H1 (cell line): ENCODE data around the gene JMJD7. TPM values are rescaled to one million over a fixed set of nuclear protein-coding genes. Genes with fewer than 3 reads are reported as not detected.

Experiments
- CTCF ChIA-PET: fragments of 300-600 bp; sonication (Branson Sonifier 250); formaldehyde crosslinking; loops from one replicate; lab custom pipeline; 2021; ENCODE audit not compliant: partially characterized antibody; lab: Charles Lee
- POLR2A ChIA-PET: fragments of 300-600 bp; sonication (Branson Sonifier 250); formaldehyde crosslinking; loops from one replicate; lab custom pipeline; 2021; ENCODE audit warnings: inconsistent platforms; ENCODE audit not compliant: partially characterized antibody; lab: Charles Lee
- DNase-seq, 2 experiments: peaks; one replicate each; pipeline versions ENCODE4 v3.0.0 to v3.0.0-alpha.2; 2010 to 2022; ENCODE audit warnings: low spot score in 2 of 2, low read depth in 1 of 2, mixed read lengths in 1 of 2
- FAIRE-seq: peaks from 2 replicates; lab custom pipeline; 2011; peaks lifted over from hg19 to GRCh38; lab: Jason Lieb, UNC
- H2AFZ ChIP-seq: 2 replicates; pipeline ENCODE4 v1.8.1; 2012; ENCODE audit warnings: low read length, inconsistent platforms
- H2AK5ac ChIP-seq: 2 replicates; pipeline ENCODE4 v1.6.1; 2013; ENCODE audit warnings: low read depth, low read length
- H2BK120ac ChIP-seq: replicated peaks from 2 replicates; pipeline ENCODE3; 2013; ENCODE audit warnings: low read depth, low read length, inconsistent platforms
- H2BK12ac ChIP-seq: 2 replicates; pipeline ENCODE4 v1.6.1; 2013; ENCODE audit warnings: low read depth, low read length
- H2BK15ac ChIP-seq: 2 replicates; pipeline ENCODE4 v1.6.1; 2013; ENCODE audit warnings: low read length
- H2BK20ac ChIP-seq: 2 replicates; pipeline ENCODE4 v1.6.1; 2013; ENCODE audit warnings: low read length
- H2BK5ac ChIP-seq: 2 replicates; pipeline ENCODE4 v1.6.1; 2013; ENCODE audit warnings: low read depth, low read length
- H3K14ac ChIP-seq: 2 replicates; pipeline ENCODE4 v1.6.1; 2013; ENCODE audit warnings: inconsistent platforms; ENCODE audit not compliant: insufficient read length
- H3K18ac ChIP-seq: 2 replicates; pipeline ENCODE4 v1.6.1; 2013; ENCODE audit warnings: low read length; ENCODE audit errors: extremely low read depth
- H3K23ac ChIP-seq: 2 replicates; pipeline ENCODE4 v1.6.1; 2013; ENCODE audit warnings: inconsistent platforms; ENCODE audit not compliant: insufficient read length
- H3K23me2 ChIP-seq: 2 replicates; pipeline ENCODE4 v1.6.1; 2013; ENCODE audit warnings: low read depth, low read length
- H3K27ac ChIP-seq: 2 replicates; pipeline ENCODE4 v1.6.1; 2011; ENCODE audit warnings: low read depth, low read length, inconsistent platforms
- H3K27me3 ChIP-seq, 4 experiments: replicated peaks in 1 of 4; 1 replicate in 1 of 4; 2 replicates in 3 of 4; pipeline versions ENCODE4 v1.6.1 to v1.8.1; 2011 to 2013; ENCODE audit warnings: low read length in 3 of 4, mild to moderate bottlenecking in 3 of 4, inconsistent platforms in 2 of 4, mixed read lengths in 2 of 4, moderate library complexity in 1 of 4; ENCODE audit not compliant: control insufficient read depth in 3 of 4, insufficient read depth in 3 of 4; ENCODE audit errors: extremely low read depth in 1 of 4
- H3K36me3 ChIP-seq, 4 experiments: 2 replicates each; pipeline versions ENCODE4 v1.6.1 to v1.8.1; 2011 to 2013; ENCODE audit warnings: mild to moderate bottlenecking in 4 of 4, low read length in 3 of 4, moderate library complexity in 2 of 4, control low read depth in 1 of 4, inconsistent platforms in 1 of 4; ENCODE audit not compliant: insufficient read depth in 4 of 4, control insufficient read depth in 2 of 4
- H3K4ac ChIP-seq: replicated peaks from 2 replicates; pipeline ENCODE3; 2013; ENCODE audit warnings: low read length, low read depth, mixed read lengths, inconsistent platforms; ENCODE audit not compliant: insufficient read length
- H3K4me1 ChIP-seq, 4 experiments: replicated peaks in 1 of 4; 1 replicate in 1 of 4; 2 replicates in 3 of 4; pipeline versions ENCODE4 v1.6.1 to v1.8.1; 2011 to 2013; ENCODE audit warnings: low read length in 3 of 4, inconsistent platforms in 2 of 4, mixed read lengths in 1 of 4; ENCODE audit not compliant: insufficient read depth in 4 of 4, control insufficient read depth in 3 of 4
- H3K4me2 ChIP-seq, 2 experiments: 2 replicates each; pipeline versions ENCODE4 v1.6.1 to v1.8.1; 2011 to 2013; ENCODE audit warnings: low read depth in 2 of 2, low read length in 2 of 2, control low read depth in 1 of 2, inconsistent platforms in 1 of 2, mild to moderate bottlenecking in 1 of 2; ENCODE audit not compliant: insufficient read depth in 1 of 2
- H3K4me3 ChIP-seq, 4 experiments: fragments of 200-600, 300-600 bp in 1 of 4; sonication (generic), shearing (Covaris generic), sonication (Bioruptor Twin) in 1 of 4; 2 replicates each; pipeline versions ENCODE4 v1.5.1 to v1.8.1; 2011 to 2016; ENCODE audit warnings: low read length in 4 of 4, low read depth in 3 of 4, control low read depth in 2 of 4, inconsistent platforms in 2 of 4, mild to moderate bottlenecking in 2 of 4, mixed read lengths in 1 of 4, moderate library complexity in 1 of 4; ENCODE audit not compliant: insufficient read depth in 2 of 4; ENCODE audit errors: extremely low read depth in 1 of 4
- H3K56ac ChIP-seq: replicated peaks from 2 replicates; pipeline ENCODE3; 2013; ENCODE audit warnings: low read depth, mild to moderate bottlenecking, mixed read lengths, low read length, inconsistent platforms; ENCODE audit not compliant: insufficient read length
- H3K79me1 ChIP-seq: 2 replicates; pipeline ENCODE4 v1.6.1; 2013; ENCODE audit warnings: low read depth, low read length, control low read depth
- H3K79me2 ChIP-seq, 2 experiments: 2 replicates each; pipeline versions ENCODE4 v1.6.1 to v1.8.1; 2012 to 2013; ENCODE audit warnings: low read length in 2 of 2, mild to moderate bottlenecking in 2 of 2, inconsistent platforms in 1 of 2; ENCODE audit not compliant: insufficient read depth in 2 of 2, control insufficient read depth in 1 of 2
- H3K9ac ChIP-seq, 4 experiments: replicated peaks in 1 of 4; 1 replicate in 1 of 4; 2 replicates in 3 of 4; pipeline versions ENCODE4 v1.6.1 to v1.8.1; 2011 to 2013; ENCODE audit warnings: low read depth in 3 of 4, low read length in 3 of 4, control low read depth in 2 of 4, mild to moderate bottlenecking in 2 of 4, moderate library complexity in 2 of 4, inconsistent platforms in 1 of 4; ENCODE audit errors: extremely low read depth in 1 of 4
- H3K9me3 ChIP-seq, 2 experiments: 2 replicates each; pipeline versions ENCODE4 v1.6.1 to v1.8.1; 2012 to 2013; ENCODE audit warnings: mild to moderate bottlenecking in 2 of 2, moderate library complexity in 2 of 2, control low read depth in 1 of 2, inconsistent platforms in 1 of 2, low read depth in 1 of 2, low read length in 1 of 2, mixed read lengths in 1 of 2; ENCODE audit not compliant: insufficient read depth in 2 of 2
- H4K20me1 ChIP-seq, 2 experiments: replicated peaks in 1 of 2; 2 replicates each; pipeline versions ENCODE3 to v1.8.1; 2011 to 2013; ENCODE audit warnings: inconsistent platforms in 2 of 2, low read length in 2 of 2, mild to moderate bottlenecking in 1 of 2; ENCODE audit not compliant: insufficient read depth in 2 of 2, control insufficient read depth in 1 of 2
- H4K5ac ChIP-seq: 2 replicates; pipeline ENCODE4 v1.6.1; 2013; ENCODE audit warnings: low read length, low read depth, mixed read lengths, inconsistent platforms; ENCODE audit not compliant: insufficient read length
- H4K8ac ChIP-seq: 2 replicates; pipeline ENCODE4 v1.8.0; 2013; ENCODE audit warnings: mild to moderate bottlenecking, moderate library complexity, low read length, inconsistent platforms; ENCODE audit not compliant: insufficient read depth; ENCODE audit errors: extremely low read depth
- H4K91ac ChIP-seq: replicated peaks from 2 replicates; pipeline ENCODE3; 2013; ENCODE audit warnings: low read length, mixed read lengths, inconsistent platforms; ENCODE audit not compliant: insufficient read length
- CHD1 ChIP-seq: IDR thresholded peaks from 2 replicates; pipeline ENCODE4 v1.6.1; 2012; ENCODE audit warnings: low read depth, low read length, improper control_type of control experiment
- CREB1 ChIP-seq: IDR thresholded peaks from 2 replicates; pipeline ENCODE4 v1.6.1; 2012; ENCODE audit warnings: inconsistent platforms
- EGR1 ChIP-seq: IDR thresholded peaks from 2 replicates; pipeline ENCODE4 v1.6.1; 2011; ENCODE audit warnings: low read depth, low read length, borderline replicate concordance
- EP300 ChIP-seq, 2 experiments: IDR thresholded peaks; 1 replicate in 1 of 2; 2 replicates in 1 of 2; pipeline ENCODE4 v1.6.1; 2011 to 2012; ENCODE audit warnings: low read depth in 2 of 2, low read length in 2 of 2, mild to moderate bottlenecking in 2 of 2, borderline replicate concordance in 1 of 2, inconsistent platforms in 1 of 2, moderate library complexity in 1 of 2
- HDAC6 ChIP-seq: IDR thresholded peaks from one replicate; pipeline ENCODE4 v1.7.1; 2012; ENCODE audit warnings: low read depth, mild to moderate bottlenecking, inconsistent platforms, low read length, moderate library complexity
- KDM5A ChIP-seq: fragments of 200-600 bp; IDR thresholded peaks from 2 replicates; pipeline ENCODE4 v1.7.1; 2012; ENCODE audit warnings: mild to moderate bottlenecking, low read length, inconsistent platforms, mixed read lengths
- MAFK ChIP-seq: IDR thresholded peaks from 2 replicates; pipeline ENCODE4 v1.6.1; 2012; ENCODE audit warnings: low read depth, mild to moderate bottlenecking, improper control_type of control experiment, low read length
- NRF1 ChIP-seq: IDR thresholded peaks from 2 replicates; pipeline ENCODE4 v1.6.1; 2011; ENCODE audit warnings: mild to moderate bottlenecking, low read depth, low read length, improper control_type of control experiment
- SAP30 ChIP-seq: fragments of 300-600 bp; sonication (generic); IDR thresholded peaks from 2 replicates; pipeline ENCODE4 v1.7.1; 2012; ENCODE audit warnings: low read length, moderate library complexity, mild to moderate bottlenecking, inconsistent platforms; ENCODE audit not compliant: insufficient read depth, insufficient replicate concordance
- TAF1 ChIP-seq: IDR thresholded peaks from 2 replicates; pipeline ENCODE4 v1.6.1; 2011; ENCODE audit warnings: mild to moderate bottlenecking, low read depth, low read length
- TAF7 ChIP-seq: optimal IDR thresholded peaks from 2 replicates; pipeline ENCODE3; 2011; ENCODE audit warnings: low read depth, mild to moderate bottlenecking, inconsistent platforms, low read length, moderate library complexity, borderline replicate concordance
- TCF12 ChIP-seq: IDR thresholded peaks from 2 replicates; pipeline ENCODE4 v1.6.1; 2011; ENCODE audit warnings: low read depth, mild to moderate bottlenecking, low read length
- WGBS, 2 experiments: shearing (Covaris generic) in 1 of 2; methylation state at CpG; one replicate each; pipeline versions ENCODE4 v1.1.6 to v1.1.7; 2013 to 2015; ENCODE audit warnings: low lambda C conversion rate in 2 of 2, mixed read lengths in 2 of 2, inconsistent platforms in 1 of 2, low coverage in 1 of 2, missing lambda C conversion rate in 1 of 2; ENCODE audit not compliant: insufficient replicate concordance in 2 of 2, insufficient coverage in 1 of 2, insufficient read length in 1 of 2; ENCODE audit errors: extremely low coverage in 1 of 2, missing lambda C conversion rate in 1 of 2; 5-methylcytosine and 5-hydroxymethylcytosine counted together
- polyA plus RNA-seq, 7 experiments: library from polyadenylated mRNA; depleted of rRNA in 3 of 7; stranded (reverse) in 5 of 7; unstranded in 2 of 7; fragments of >200 nt in 5 of 7; fragments of 200-250 nt in 2 of 7; gene quantifications; 1 replicate in 5 of 7; 2 replicates in 1 of 7; 4 replicates in 1 of 7; pipeline versions ENCODE4 v1.2.1 to v1.2.3, GENCODE V29; 2011 to 2013; ENCODE audit warnings: missing spikeins in 2 of 7, mixed read lengths in 2 of 7
- total RNA-seq: library from RNA; stranded (reverse); fragmentation: NEBNext Ultra II Directional; extraction: Animal tissue kit (Norgen Biotek cat#: 25700); gene quantifications from 2 replicates; pipeline ENCODE4 v1.2.1, GENCODE V29; 2021

Gene JMJD7
- total and polyA plus RNA-seq, 2 of the 8 experiments (the other 6 are each of a cell fraction or from before 2014, with no cell fraction given), result 15.0 to 20.0 TPM

GRCh38 chr15:41876689-41877088 lies 48.8 kb downstream of the JMJD7 start:
- peaks cover 11 to 17% (median 15%) of the 10 kb centered on the region in 4 experiments for H3K27me3 ChIP-seq
- no peaks in the 10 kb centered on the region for H3K23me2 ChIP-seq
- peaks cover 0 to 5% (median under 1%) of the 10 kb centered on the region in 4 experiments; a peak in 3 of 7 replicates for H3K4me1 ChIP-seq
- CTCF ChIA-PET, result interaction anchor here (0.8 to 7.9 kb wide), 6 partner anchors 10 to 34 kb away, joined by 3 to 58 read pairs (median 5); no protein-coding TSS in a partner anchor
- WGBS, 2 experiments, result 91% methylated on average over 11 of the region's 12 CpGs; no CpG with 5 or more reads in 1 of the 2 experiments
- H4K20me1 ChIP-seq, result peaks cover 0 to 2% of the 10 kb centered on the region in 2 experiments
- TF ChIP-seq TAF7 (no peak), KDM5A (no peak), CREB1 (no peak), TCF12 (no peak), EP300 (IDR thresholded peaks at IDR 0.05; ENCODE audit: borderline replicate concordance in 1 of 2, low read depth in 2 of 2, low read length in 2 of 2) (no peak), MAFK (no peak), NRF1 (no peak), SAP30 (no peak), CHD1 (no peak), TAF1 (no peak), HDAC6 (no peak), EGR1 (no peak)
- TF ChIP-seq, all 59 proteins: peak for 0
- Histone ChIP-seq H3K14ac (no peak overlapping the region), H3K79me1 (no peaks in the 10 kb centered on the region), H3K4me2 (no peak overlapping the region), H2AK5ac (no peak overlapping the region), H3K4ac (no peak overlapping the region), H2BK5ac (no peak overlapping the region), H3K9ac (no peak overlapping the region), H3K79me2 (no peaks in the 10 kb centered on the region), H4K5ac (no peak overlapping the region), H3K9me3 (no peaks in the 10 kb centered on the region), H3K56ac (no peak overlapping the region), H3K27ac (no peak overlapping the region), H4K91ac (no peak overlapping the region), H2BK120ac (no peak overlapping the region), H3K18ac (no peak overlapping the region), H2BK15ac (no peak overlapping the region), H3K23ac (no peak overlapping the region), H3K4me3 (no peak overlapping the region), H2BK12ac (no peak overlapping the region), H2BK20ac (no peak overlapping the region), H3K36me3 (no peaks in the 10 kb centered on the region), H2AFZ (no peak overlapping the region), H4K8ac (no peak overlapping the region)
- POLR2A ChIA-PET, result interaction anchor here (1.0 to 1.9 kb wide), 3 partner anchors 15 to 25 kb away, joined by 3 to 5 read pairs (median 3); no protein-coding TSS in a partner anchor
- no peak for FAIRE-seq
- DNase-seq, result no peak
